OCI-LY3 (cell line): Measurements from ENCODE around the gene CNR2.

Experiments used
- EZH2phosphoT487 ChIP-seq: fragments of 200-600 bp; shearing (Covaris generic); IDR thresholded peaks from 2 replicates; pipeline ENCODE4 v1.6.1; 2018; ENCODE audit warnings: antibody characterized with exemption, mixed run types, low read depth
- TF ChIP-seq, protein P1 (sequence below): fragments of 200-600, 300-600 bp; sonication (generic); IDR thresholded peaks from 2 replicates; pipeline ENCODE4 v1.5.1; 2014; ENCODE audit warnings: antibody characterized with exemption, low read length, low read depth

DNA sequence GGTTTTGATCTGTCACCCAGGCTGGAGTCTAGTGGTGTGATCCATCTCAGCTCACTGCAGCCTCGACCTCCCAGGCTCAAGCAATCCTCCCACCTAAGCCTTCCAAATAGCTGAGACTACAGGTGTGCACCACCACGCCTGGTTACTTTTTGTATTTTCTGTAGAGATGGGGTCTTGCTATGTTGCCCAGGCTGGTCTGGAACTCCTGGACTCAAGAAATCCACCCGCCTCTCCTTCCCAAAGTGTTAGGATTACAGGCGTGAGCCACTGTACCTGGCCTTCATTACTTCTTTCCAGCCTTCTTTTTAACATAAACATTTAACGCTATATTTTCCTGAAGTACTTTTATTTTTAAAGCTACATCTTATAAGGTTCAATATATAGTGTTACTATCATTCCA is 69.5 kb downstream of the CNR2 start:
- TF ChIP-seq, protein P1, sequence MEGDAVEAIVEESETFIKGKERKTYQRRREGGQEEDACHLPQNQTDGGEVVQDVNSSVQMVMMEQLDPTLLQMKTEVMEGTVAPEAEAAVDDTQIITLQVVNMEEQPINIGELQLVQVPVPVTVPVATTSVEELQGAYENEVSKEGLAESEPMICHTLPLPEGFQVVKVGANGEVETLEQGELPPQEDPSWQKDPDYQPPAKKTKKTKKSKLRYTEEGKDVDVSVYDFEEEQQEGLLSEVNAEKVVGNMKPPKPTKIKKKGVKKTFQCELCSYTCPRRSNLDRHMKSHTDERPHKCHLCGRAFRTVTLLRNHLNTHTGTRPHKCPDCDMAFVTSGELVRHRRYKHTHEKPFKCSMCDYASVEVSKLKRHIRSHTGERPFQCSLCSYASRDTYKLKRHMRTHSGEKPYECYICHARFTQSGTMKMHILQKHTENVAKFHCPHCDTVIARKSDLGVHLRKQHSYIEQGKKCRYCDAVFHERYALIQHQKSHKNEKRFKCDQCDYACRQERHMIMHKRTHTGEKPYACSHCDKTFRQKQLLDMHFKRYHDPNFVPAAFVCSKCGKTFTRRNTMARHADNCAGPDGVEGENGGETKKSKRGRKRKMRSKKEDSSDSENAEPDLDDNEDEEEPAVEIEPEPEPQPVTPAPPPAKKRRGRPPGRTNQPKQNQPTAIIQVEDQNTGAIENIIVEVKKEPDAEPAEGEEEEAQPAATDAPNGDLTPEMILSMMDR: no peak
- TF ChIP-seq EZH2phosphoT487: no peak
